Subcutaneous abdominal adipose tissue (tissue), 5 donors: ENCODE results near the gene FOXO6.

ENCODE experiments used
- H3K27ac ChIP-seq: one replicate; pipeline ENCODE4 v1.7.0; 2013; ENCODE audit warnings: low read depth, mild to moderate bottlenecking, inconsistent platforms, low read length, moderate library complexity
- H3K27me3 ChIP-seq, 5 donors: one replicate each; pipeline ENCODE4 v1.7.0; 2013; ENCODE audit warnings: low read length in 5 of 5, inconsistent platforms in 1 of 5; ENCODE audit not compliant: control insufficient read depth in 5 of 5, insufficient read depth in 4 of 5
- H3K36me3 ChIP-seq, 5 donors: one replicate each; pipeline ENCODE4 v1.7.0; 2013; ENCODE audit warnings: low read length in 5 of 5; ENCODE audit not compliant: control insufficient read depth in 5 of 5, insufficient read depth in 5 of 5
- H3K4me1 ChIP-seq, 5 donors: one replicate each; pipeline ENCODE4 v1.7.0; 2013; ENCODE audit warnings: low read length in 5 of 5, mild to moderate bottlenecking in 3 of 5, moderate library complexity in 1 of 5; ENCODE audit not compliant: control insufficient read depth in 5 of 5, insufficient read depth in 5 of 5
- H3K4me3 ChIP-seq, 5 donors: one replicate each; pipeline ENCODE4 v1.7.0; 2013; ENCODE audit warnings: low read length in 5 of 5, low read depth in 1 of 5
- H3K9ac ChIP-seq, 5 donors: one replicate each; pipeline ENCODE4 v1.7.0; 2013; ENCODE audit warnings: low read length in 5 of 5, mild to moderate bottlenecking in 4 of 5, moderate library complexity in 3 of 5
- H3K9me3 ChIP-seq, 5 donors: one replicate each; pipeline ENCODE4 v1.7.0; 2013; ENCODE audit warnings: low read length in 5 of 5; ENCODE audit not compliant: control insufficient read depth in 5 of 5
- donor health status: healthy.
- donor health status: healthy.
- donor health status: healthy.
- donor health status: healthy.
- donor health status: healthy.

Gene FOXO6

GRCh38 chr1:41413748-41414281 lies 52.6 kb downstream of the FOXO6 start:
- peaks cover 6 to 29% (median 10%) of the 10 kb centered on the region in 5 donors for H3K27me3 ChIP-seq
- H3K36me3 ChIP-seq, result no peaks in the 10 kb centered on the region
- no peak overlapping the region for H3K9ac ChIP-seq
- H3K4me1 ChIP-seq, result peaks cover 0 to 15% (median 6%) of the 10 kb centered on the region in 5 donors
- peaks cover 0 to 5% (median 2%) of the 10 kb centered on the region in 5 donors for H3K9me3 ChIP-seq
- no peak overlapping the region for H3K4me3 ChIP-seq
- no peak overlapping the region for H3K27ac ChIP-seq

DNA sequence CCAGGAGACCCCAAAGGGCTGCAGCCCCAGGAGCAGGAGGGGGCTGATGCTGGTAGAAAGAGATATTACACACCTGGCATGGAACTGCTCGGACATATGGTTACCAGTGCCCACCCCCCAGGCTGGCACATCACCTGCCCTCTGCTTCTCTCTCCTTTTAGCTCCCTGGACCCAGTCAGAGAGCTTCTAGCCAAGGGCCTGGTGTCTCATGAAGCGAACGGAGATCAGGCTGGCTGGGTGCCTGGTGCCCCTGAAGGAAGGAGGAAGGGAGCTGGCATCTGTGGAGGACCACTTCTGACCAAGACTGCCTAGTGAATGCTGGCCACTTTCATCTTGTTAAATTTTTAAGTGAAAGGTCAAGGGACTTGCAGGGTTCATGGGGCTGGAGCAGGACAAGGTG lies 53.1 kb downstream of the FOXO6 start:
- Histone ChIP-seq H3K36me3 (no peaks in the 10 kb centered on the region), H3K27ac (no peak overlapping the region), H3K4me3 (no peak overlapping the region), H3K9me3 (peaks cover 0 to 5% (median 2%) of the 10 kb centered on the region in 5 donors), H3K27me3 (peaks cover 4 to 25% (median 6%) of the 10 kb centered on the region in 5 donors), H3K9ac (no peak overlapping the region), H3K4me1 (peaks cover 0 to 20% (median 10%) of the 10 kb centered on the region in 5 donors)

- H3K27ac ChIP-seq, result no peak overlapping the region
- no peak overlapping the region for H3K9ac ChIP-seq
- peaks cover 0 to 5% (median 2%) of the 10 kb centered on the region in 5 donors for H3K9me3 ChIP-seq
- H3K27me3 ChIP-seq, result peaks cover 0 to 20% (median 2%) of the 10 kb centered on the region in 5 donors
- H3K4me1 ChIP-seq, result peaks cover 0 to 20% (median 10%) of the 10 kb centered on the region in 5 donors
- H3K36me3 ChIP-seq, result no peaks in the 10 kb centered on the region
- H3K4me3 ChIP-seq, result no peak overlapping the region
Observed at GRCh38 chr1:41414716-41415306, 53.6 kb downstream of the FOXO6 start.

GRCh38 chr1:41416081-41416480 lies 54.8 kb downstream of the FOXO6 start:
- no peaks in the 10 kb centered on the region for H3K36me3 ChIP-seq
- H3K27me3 ChIP-seq, result peaks cover 0 to 9% (median 0%) of the 10 kb centered on the region in 5 donors
- no peak overlapping the region for H3K27ac ChIP-seq
- peaks cover 0 to 20% (median 10%) of the 10 kb centered on the region in 5 donors for H3K4me1 ChIP-seq
- no peak overlapping the region for H3K9ac ChIP-seq
- no peak overlapping the region for H3K4me3 ChIP-seq
- H3K9me3 ChIP-seq, result peaks cover 0 to 5% (median 2%) of the 10 kb centered on the region in 5 donors

DNA sequence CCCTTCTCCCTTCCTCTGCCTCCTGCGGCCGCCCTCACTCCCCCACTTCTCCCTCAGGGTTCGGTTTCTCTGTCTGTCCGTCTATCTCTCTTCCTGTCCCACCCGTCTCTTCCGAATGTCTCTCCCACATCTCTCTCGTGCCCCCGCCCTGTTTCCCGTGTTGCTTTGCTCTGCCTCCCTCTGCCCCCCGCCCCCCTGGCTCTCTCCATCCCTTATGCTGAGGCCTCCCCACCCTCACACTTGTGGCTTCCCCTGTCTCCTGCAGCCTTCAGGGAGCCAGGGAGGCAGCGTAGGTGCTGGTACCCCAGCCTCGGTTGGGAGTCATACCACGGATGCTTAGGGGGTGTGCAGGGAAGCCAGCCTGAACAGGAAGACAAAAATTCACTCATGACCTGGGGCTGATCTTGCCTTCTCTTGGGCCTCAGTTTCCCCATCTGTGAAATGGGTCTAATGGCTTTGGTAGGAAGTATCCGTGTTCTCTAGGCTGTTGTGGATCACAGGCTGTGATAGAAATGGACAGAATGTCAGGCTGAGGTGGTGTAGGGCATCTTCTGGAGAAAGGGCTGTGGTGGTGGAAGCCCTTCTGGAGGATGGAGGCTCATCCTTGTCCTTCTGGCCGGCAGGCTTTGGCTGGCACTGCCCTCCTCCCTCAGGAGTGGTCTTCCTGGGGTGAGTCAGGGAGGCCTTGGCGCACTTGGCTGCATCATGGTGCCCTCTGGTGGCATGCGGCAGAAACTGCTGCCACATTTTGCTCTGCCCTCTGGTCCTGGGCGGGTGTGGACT lies 55.5 kb downstream of the FOXO6 start:
- H3K9ac ChIP-seq, result no peak overlapping the region
- H3K4me3 ChIP-seq, result no peak overlapping the region
- H3K4me1 ChIP-seq, result peaks cover 0 to 20% (median 10%) of the 10 kb centered on the region in 5 donors
- no peaks in the 10 kb centered on the region for H3K9me3 ChIP-seq
- H3K27me3 ChIP-seq, result peaks cover 0 to 5% (median 0%) of the 10 kb centered on the region in 5 donors
- H3K36me3 ChIP-seq, result no peaks in the 10 kb centered on the region
- H3K27ac ChIP-seq, result no peak overlapping the region

GRCh38 chr1:41417335-41417682 lies 56.1 kb downstream of the FOXO6 start:
- Histone ChIP-seq H3K27ac (no peak overlapping the region), H3K36me3 (no peaks in the 10 kb centered on the region), H3K27me3 (peaks cover 0 to 5% (median 0%) of the 10 kb centered on the region in 5 donors), H3K4me3 (no peak overlapping the region), H3K4me1 (peaks cover 0 to 20% (median 10%) of the 10 kb centered on the region in 5 donors), H3K9ac (no peak overlapping the region), H3K9me3 (no peaks in the 10 kb centered on the region)

DNA sequence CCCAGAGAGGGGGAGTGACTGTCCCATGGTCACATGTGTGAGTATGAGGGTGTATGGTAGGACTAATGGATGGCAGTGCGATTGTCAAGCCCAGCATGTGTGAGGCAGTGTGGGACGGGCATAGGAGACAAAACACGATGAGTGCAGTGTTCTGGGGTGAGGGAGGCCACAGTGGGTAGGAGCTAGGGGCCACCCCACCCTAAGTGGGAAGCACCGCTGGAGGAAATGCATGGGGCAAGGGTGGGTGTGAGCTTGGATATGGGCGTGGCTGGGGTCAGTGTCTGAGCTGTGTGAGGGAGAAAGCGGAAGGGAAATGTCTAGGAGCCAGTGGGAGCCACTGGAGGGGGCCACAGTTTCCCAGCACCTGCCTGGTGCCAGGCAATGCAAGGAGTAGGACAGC lies 56.5 kb downstream of the FOXO6 start:
- H3K27ac ChIP-seq, result peak overlapping the region; percentile 61
- H3K9ac ChIP-seq, result no peak overlapping the region
- no peaks in the 10 kb centered on the region for H3K9me3 ChIP-seq
- H3K36me3 ChIP-seq, result no peaks in the 10 kb centered on the region
- peaks cover 0 to 5% (median 0%) of the 10 kb centered on the region in 5 donors for H3K27me3 ChIP-seq
- H3K4me1 ChIP-seq, result peaks cover 0 to 20% (median 10%) of the 10 kb centered on the region in 5 donors
- H3K4me3 ChIP-seq, result no peak overlapping the region

DNA sequence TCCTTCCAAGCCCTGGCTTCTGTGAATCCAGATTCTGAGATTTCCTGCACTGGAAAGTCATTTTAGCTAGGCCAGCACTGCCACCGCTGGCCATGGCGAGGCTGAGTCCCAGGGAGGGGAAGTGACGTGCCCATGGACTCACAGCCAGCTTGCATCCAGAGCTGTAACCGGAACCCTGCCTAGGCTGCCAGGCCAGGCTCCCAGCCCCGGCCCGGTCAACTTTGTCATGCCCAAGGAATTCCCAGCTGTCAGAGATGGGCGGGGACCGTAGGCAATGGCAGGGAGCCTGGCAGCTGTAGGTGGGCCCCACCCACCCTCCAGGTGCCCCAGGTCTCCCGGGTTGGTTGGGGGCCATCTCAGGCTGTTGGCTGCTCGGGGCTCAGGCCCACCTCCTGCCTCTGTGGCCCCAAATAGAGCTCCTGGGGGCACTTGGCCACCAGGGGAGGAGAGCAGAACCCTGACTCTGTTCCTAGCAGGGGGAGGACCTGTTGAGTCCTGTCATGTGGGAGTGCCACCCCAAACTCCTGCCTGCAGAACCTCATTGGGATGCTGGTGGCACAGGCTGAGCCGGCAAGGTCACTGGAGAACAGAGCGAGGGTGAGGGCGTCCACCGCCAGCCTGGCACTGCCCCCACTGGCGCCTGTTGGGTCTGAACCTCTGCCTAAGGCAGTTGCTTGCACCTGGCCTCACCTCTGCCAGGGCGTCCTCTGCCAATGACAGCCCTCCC lies 57.8 kb downstream of the FOXO6 start:
- Histone ChIP-seq H3K4me1 (peaks cover 0 to 20% (median 10%) of the 10 kb centered on the region in 5 donors), H3K4me3 (no peak overlapping the region), H3K9me3 (no peaks in the 10 kb centered on the region), H3K27ac (peak overlapping the region; percentile 61), H3K9ac (peak overlapping the region in 1 of 5 donors; percentile 42), H3K36me3 (no peaks in the 10 kb centered on the region), H3K27me3 (peaks cover 0 to 5% (median 0%) of the 10 kb centered on the region in 5 donors)

GRCh38 chr1:41419584-41420295 lies 58.5 kb downstream of the FOXO6 start:
- Histone ChIP-seq H3K4me1 (peaks cover 0 to 20% (median 10%) of the 10 kb centered on the region in 5 donors), H3K4me3 (no peak overlapping the region), H3K27ac (peak overlapping the region; percentile 61), H3K9me3 (no peaks in the 10 kb centered on the region), H3K27me3 (peaks cover 0 to 9% (median 0%) of the 10 kb centered on the region in 5 donors), H3K36me3 (no peaks in the 10 kb centered on the region), H3K9ac (no peak overlapping the region)
